ENCODE data around the gene MED1.

The MED1 gene

GRCh38 chr17:39357986-39358385, 93.1 kb downstream of the MED1 start:
- DNase-seq, result no peak

- no peak for DNase-seq
Observed at GRCh38 chr17:39357488-39357887, 93.6 kb downstream of the MED1 start.

Data from NCI-H226 (cell line).